HepG2 (cell line): ENCODE results near the gene RALY. TPM values are rescaled to one million over a fixed set of nuclear protein-coding genes. Genes with fewer than 3 reads are reported as not detected.

Experiments used
- ATAC-seq: fragments of 200-7000 bp; cut with Tn5 transposase; 3 replicates; pipeline ENCODE4 v1.9.1; 2020; ENCODE audit warnings: mild to moderate bottlenecking, moderate library complexity
- BruUV-seq: library from RNA; stranded (reverse); fragments of 400-500 nt; replicated peaks from 2 replicates; lab custom pipeline; 2021; lab: Mats Ljungman, UMichigan
- CTCF ChIA-PET: fragments of 300-600 bp; formaldehyde crosslinking; extraction: SDS; loops from one replicate; lab custom pipeline; 2021; ENCODE audit warnings: low total read pairs, inconsistent platforms, low intra/inter-chr PET ratio; lab: Yijun Ruan, JAX
- POLR2A ChIA-PET: fragments of 350-600 bp; sonication (Branson Sonifier 250); formaldehyde crosslinking; loops from one replicate; lab custom pipeline; 2020; ENCODE audit warnings: antibody characterized with exemption, inconsistent platforms; lab: Yijun Ruan, JAX
- DNase-seq: peaks from one replicate; pipeline ENCODE4 v3.0.0-alpha.2; 2015; ENCODE audit warnings: low spot score
- FAIRE-seq: peaks from 3 replicates; lab custom pipeline; 2011; peaks lifted over from hg19 to GRCh38; lab: Jason Lieb, UNC
- H2AFZ ChIP-seq: one replicate; pipeline ENCODE4 v1.6.1; 2011; ENCODE audit warnings: low read length, inconsistent platforms
- H3K27ac ChIP-seq: fragments of 300-600 bp; 3 replicates; pipeline ENCODE4 v1.8.0; 2011; ENCODE audit warnings: mixed run types, mild to moderate bottlenecking, mixed read lengths, low read length, inconsistent platforms; ENCODE audit not compliant: insufficient read depth; ENCODE audit errors: extremely low read length
- H3K27me3 ChIP-seq, 2 experiments: fragments of 200-600 bp in 1 of 2; 2 replicates in 1 of 2; 3 replicates in 1 of 2; pipeline versions ENCODE4 v1.6.0 to v1.8.0; 2011; ENCODE audit warnings: low read length in 2 of 2, mild to moderate bottlenecking in 2 of 2, moderate library complexity in 2 of 2, inconsistent platforms in 1 of 2; ENCODE audit not compliant: insufficient read depth in 2 of 2, control insufficient read depth in 1 of 2
- H3K36me3 ChIP-seq, 2 experiments: fragments of 200-600 bp in 1 of 2; replicated peaks in 1 of 2; 2 replicates in 1 of 2; 3 replicates in 1 of 2; pipeline versions ENCODE4 v1.5.1 to v1.8.0; 2011; ENCODE audit warnings: low read length in 2 of 2, inconsistent platforms in 1 of 2; ENCODE audit not compliant: insufficient read depth in 2 of 2, control insufficient read depth in 1 of 2
- H3K4me1 ChIP-seq: 2 replicates; pipeline ENCODE4 v1.5.1; 2012; ENCODE audit warnings: low read length, inconsistent platforms; ENCODE audit not compliant: insufficient read depth
- H3K4me2 ChIP-seq: 2 replicates; pipeline ENCODE4 v1.6.0; 2011; ENCODE audit warnings: low read depth, low read length, inconsistent platforms
- H3K4me3 ChIP-seq, 3 experiments: fragments of 200-600 bp in 1 of 3; sonication (generic), shearing (Covaris generic) in 1 of 3; replicated peaks in 1 of 3; 2 replicates each; pipeline ENCODE4 v1.5.1; 2011 to 2016; ENCODE audit warnings: low read length in 3 of 3, inconsistent platforms in 2 of 3, low read depth in 2 of 3, mild to moderate bottlenecking in 2 of 3, control low read depth in 1 of 3, mixed read lengths in 1 of 3; ENCODE audit not compliant: insufficient read depth in 1 of 3
- H3K79me2 ChIP-seq: one replicate; pipeline ENCODE4 v1.6.1; 2011; ENCODE audit warnings: low read length, inconsistent platforms; ENCODE audit not compliant: insufficient read depth
- H3K9ac ChIP-seq: 2 replicates; pipeline ENCODE4 v1.6.0; 2011; ENCODE audit warnings: mild to moderate bottlenecking, low read depth, low read length, inconsistent platforms; ENCODE audit not compliant: insufficient read depth
- H3K9me3 ChIP-seq: 2 replicates; pipeline ENCODE4 v1.5.1; 2012; ENCODE audit warnings: mild to moderate bottlenecking, low read length
- H4K20me1 ChIP-seq: 2 replicates; pipeline ENCODE4 v1.6.0; 2011; ENCODE audit warnings: inconsistent platforms, mild to moderate bottlenecking, low read length, moderate library complexity; ENCODE audit not compliant: insufficient read depth
- FOXO1 ChIP-seq: sonication (generic); formaldehyde crosslinking; IDR thresholded peaks from 2 replicates; pipeline ENCODE4 v1.4.0; 2020; ENCODE audit warnings: missing genetic modification reagents
- HHEX ChIP-seq: IDR thresholded peaks from 2 replicates; pipeline ENCODE4 v1.6.1; 2016; ENCODE audit warnings: control low read depth
- HNRNPLL ChIP-seq: fragments of 200-400 bp; formaldehyde crosslinking; IDR thresholded peaks from 2 replicates; pipeline ENCODE4 v1.6.1; 2017; ENCODE audit warnings: mild to moderate bottlenecking, low read depth, low read length; ENCODE audit not compliant: poor library complexity, severe bottlenecking
- POLR2G ChIP-seq: fragments of 200-400 bp; formaldehyde crosslinking; IDR thresholded peaks from 2 replicates; pipeline ENCODE4 v1.6.1; 2018; ENCODE audit warnings: mild to moderate bottlenecking, low read depth, low read length, moderate library complexity
- REL ChIP-seq: sonication (generic); formaldehyde crosslinking; conservative IDR thresholded peaks from 2 replicates; pipeline ENCODE4 v1.8.0; 2022; ENCODE audit warnings: mild to moderate bottlenecking, missing genetic modification reagents, moderate library complexity
- SNAPC2 ChIP-seq: sonication (generic); formaldehyde crosslinking; IDR thresholded peaks from 2 replicates; pipeline ENCODE4 v1.8.1; 2022; ENCODE audit warnings: mild to moderate bottlenecking, missing genetic modification reagents
- ZFP82 ChIP-seq: sonication (generic); formaldehyde crosslinking; IDR thresholded peaks from 2 replicates; pipeline ENCODE4 v1.5.1; 2020; ENCODE audit warnings: mild to moderate bottlenecking, missing genetic modification reagents, borderline replicate concordance
- ZNF670 ChIP-seq: sonication (generic); formaldehyde crosslinking; IDR thresholded peaks from 2 replicates; pipeline ENCODE4 v1.8.0; 2022; ENCODE audit warnings: mild to moderate bottlenecking, missing genetic modification reagents, borderline replicate concordance
- WGBS: methylation state at CpG from one replicate; pipeline ENCODE4 v1.1.6; 2017; ENCODE audit warnings: low lambda C conversion rate; 5-methylcytosine and 5-hydroxymethylcytosine counted together
- in situ Hi-C: cut with HindIII; loops from 2 replicates; pipeline ENCODE4 v1.10.0; 2017; ENCODE audit warnings: low pct_unique_long_range_greater_than_20kb; ENCODE audit not compliant: extremely low pct_ligation_motif_present
- intact Hi-C: fragments of 100-400 bp; cut with micrococcal nuclease; formaldehyde crosslinking; loops from one replicate; pipeline ENCODE4 v1.10.0; 2022; ENCODE audit not compliant: unreplicated experiment
- polyA plus RNA-seq, 8 experiments: library from polyadenylated mRNA; depleted of rRNA in 3 of 8; stranded (reverse) in 7 of 8; unstranded in 1 of 8; fragments of >200 nt; fragmentation: Illumina TruSeq in 4 of 8; extraction: Trizol in 4 of 8; gene quantifications; 2 replicates each; pipeline versions ENCODE4 v1.2.1 to v1.2.3, GENCODE V29; 2011 to 2016; ENCODE audit warnings: low read depth in 4 of 8, missing spikeins in 1 of 8, mixed read lengths in 1 of 8; ENCODE audit not compliant: insufficient read depth in 1 of 8
- total RNA-seq, 5 experiments: library from RNA; depleted of rRNA; stranded (reverse); fragments of >200 nt; fragmentation: Illumina TruSeq; extraction: Trizol; gene quantifications; 2 replicates each; pipeline ENCODE4 v1.2.3, GENCODE V29; 2016; ENCODE audit warnings: low read depth in 1 of 5
- TF ChIP-seq, protein P1 (sequence below): sonication (generic); formaldehyde crosslinking; IDR thresholded peaks from 2 replicates; pipeline ENCODE4 v1.4.0; 2020; ENCODE audit warnings: missing genetic modification reagents

Gene RALY
- total and polyA plus RNA-seq, 2 of the 13 experiments (the other 11 are each of a cell fraction or from before 2014, with no cell fraction given) = 178 to 186 TPM

DNA sequence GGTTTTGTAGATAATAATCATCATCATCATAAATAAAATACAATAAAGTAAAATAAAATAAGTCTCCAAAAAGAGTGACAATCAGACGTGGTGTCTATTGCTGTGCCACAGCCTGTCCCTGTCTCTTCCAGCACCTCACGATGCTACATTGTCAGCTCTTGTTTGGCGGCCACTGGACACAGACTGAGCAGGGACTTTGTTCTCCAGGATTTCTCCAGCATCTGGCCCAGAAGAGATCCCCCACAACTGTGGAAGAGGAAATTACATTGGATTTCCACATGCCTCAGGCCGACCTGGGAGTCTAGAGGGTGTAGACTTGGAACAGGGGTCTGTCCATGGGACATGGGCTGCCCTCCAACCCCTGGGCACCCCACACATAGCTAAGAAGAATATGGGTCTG, 39.2 kb upstream of the RALY start:
- DNase-seq (no peak), FAIRE-seq (no peak), ATAC-seq (peak; percentile 62; the same call in 2 of the 3 replicates)
- H3K4me1 ChIP-seq = no peaks in the 10 kb centered on the region
- TF ChIP-seq HNRNPLL = no peak
- TF ChIP-seq POLR2G = no peak
- no peak for TF ChIP-seq FOXO1
- no peak for TF ChIP-seq REL (CRISPR knock-in tag)
- no peak for TF ChIP-seq SNAPC2 (CRISPR knock-in tag)
- TF ChIP-seq ZFP82 (CRISPR knock-in tag) = no peak
- TF ChIP-seq, protein P1, sequence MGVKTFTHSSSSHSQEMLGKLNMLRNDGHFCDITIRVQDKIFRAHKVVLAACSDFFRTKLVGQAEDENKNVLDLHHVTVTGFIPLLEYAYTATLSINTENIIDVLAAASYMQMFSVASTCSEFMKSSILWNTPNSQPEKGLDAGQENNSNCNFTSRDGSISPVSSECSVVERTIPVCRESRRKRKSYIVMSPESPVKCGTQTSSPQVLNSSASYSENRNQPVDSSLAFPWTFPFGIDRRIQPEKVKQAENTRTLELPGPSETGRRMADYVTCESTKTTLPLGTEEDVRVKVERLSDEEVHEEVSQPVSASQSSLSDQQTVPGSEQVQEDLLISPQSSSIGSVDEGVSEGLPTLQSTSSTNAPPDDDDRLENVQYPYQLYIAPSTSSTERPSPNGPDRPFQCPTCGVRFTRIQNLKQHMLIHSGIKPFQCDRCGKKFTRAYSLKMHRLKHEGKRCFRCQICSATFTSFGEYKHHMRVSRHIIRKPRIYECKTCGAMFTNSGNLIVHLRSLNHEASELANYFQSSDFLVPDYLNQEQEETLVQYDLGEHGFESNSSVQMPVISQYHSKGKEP (CRISPR knock-in tag) = no peak
- TF ChIP-seq ZNF670 (CRISPR knock-in tag) = no peak
- no peak for TF ChIP-seq HHEX (CRISPR knock-in tag)
- no peaks in the 10 kb centered on the region for H4K20me1 ChIP-seq
- ChIA-PET CTCF (no interaction called here), POLR2A (no interaction called here)
- no peak overlapping the region for H2AFZ ChIP-seq
- H3K79me2 ChIP-seq = no peaks in the 10 kb centered on the region
- H3K9me3 ChIP-seq = no peaks in the 10 kb centered on the region
- H3K9ac ChIP-seq = no peak overlapping the region
- peaks cover 0 to 19% of the 10 kb centered on the region in 2 experiments; a peak in 3 of 5 replicates for H3K27me3 ChIP-seq
- H3K4me3 ChIP-seq = no peak overlapping the region
- no peaks in the 10 kb centered on the region for H3K36me3 ChIP-seq
- WGBS = 3% methylated on average over 4 of the region's 4 CpGs
- H3K4me2 ChIP-seq = no peak overlapping the region
- BruUV-seq = no TSS peak
- H3K27ac ChIP-seq = no peak overlapping the region
- in situ Hi-C loops (no loop called here), intact Hi-C loops (no loop called here)
